DND-41 (cell line): ENCODE results near the gene DCST1.
A peak's percentile ranks its signal among the peaks of the same experiment; 100 is the strongest.

Experiments
- CTCF ChIP-seq: IDR thresholded peaks from 2 replicates; pipeline ENCODE4 v1.5.1; 2012; ENCODE audit warnings: borderline replicate concordance, low read length, moderate library complexity, mild to moderate bottlenecking; ENCODE audit not compliant: poor library complexity, severe bottlenecking; ENCODE audit errors: extremely low read depth
- EZH2 ChIP-seq: IDR thresholded peaks from 3 replicates; pipeline ENCODE4 v1.6.1; 2012; ENCODE audit warnings: borderline replicate concordance, low read depth, mild to moderate bottlenecking, moderate library complexity, low read length, inconsistent platforms; ENCODE audit not compliant: severe bottlenecking

GRCh38 chr1:154998818-154999570 is 34.6 kb upstream of the DCST1 start:
- peak; percentile 96 for TF ChIP-seq CTCF
- TF ChIP-seq EZH2 = no peak
